PC-3 (cell line): Measurements from ENCODE around the gene ARHGAP26. TPM values are rescaled to one million over a fixed set of nuclear protein-coding genes. Genes with fewer than 3 reads are reported as not detected.

Source experiments
- ATAC-seq: fragments of 200-7000 bp; cut with Tn5 transposase; 2 replicates; pipeline ENCODE4 v1.9.1; 2020; ENCODE audit warnings: mild to moderate bottlenecking, moderate library complexity
- BruUV-seq: library from RNA; stranded (reverse); fragments of 400-500 nt; replicated peaks from 2 replicates; lab custom pipeline; 2021; lab: Mats Ljungman, UMichigan
- CTCF ChIA-PET: fragments of 300-600 bp; sonication (Branson Sonifier 250); formaldehyde crosslinking; loops from one replicate; lab custom pipeline; 2022; ENCODE audit warnings: antibody characterized with exemption; lab: Charles Lee
- POLR2A ChIA-PET: fragments of 300-600 bp; sonication (Branson Sonifier 250); formaldehyde crosslinking; loops from one replicate; lab custom pipeline; 2022; ENCODE audit warnings: antibody characterized with exemption; ENCODE audit not compliant: unreplicated experiment; lab: Charles Lee
- DNase-seq: peaks from one replicate; pipeline ENCODE4 v3.0.0-alpha.2; 2015
- H2AFZ ChIP-seq: fragments of 300-600 bp; sonication (generic); 2 replicates; pipeline ENCODE4 v1.6.0; 2016; ENCODE audit warnings: antibody characterized with exemption, low read length
- H3F3A ChIP-seq: fragments of 300-600 bp; sonication (generic); one replicate; pipeline ENCODE4 v1.6.0; 2017; ENCODE audit warnings: antibody characterized with exemption, low read length, control low read depth, mild to moderate bottlenecking; ENCODE audit not compliant: unreplicated experiment
- H3K27ac ChIP-seq: fragments of 300-600 bp; sonication (generic); 2 replicates; pipeline ENCODE4 v1.5.1; 2016; ENCODE audit warnings: mild to moderate bottlenecking, low read length
- H3K27me3 ChIP-seq: fragments of 300-600 bp; sonication (generic); 2 replicates; pipeline ENCODE4 v1.6.1; 2016; ENCODE audit warnings: low read length, mixed read lengths
- H3K36me3 ChIP-seq: fragments of 300-600 bp; sonication (generic); 2 replicates; pipeline ENCODE4 v1.6.1; 2016; ENCODE audit warnings: low read depth, mixed run types, low read length, mixed read lengths
- H3K4me1 ChIP-seq: fragments of 300-600 bp; sonication (generic); 2 replicates; pipeline ENCODE4 v1.5.1; 2016; ENCODE audit warnings: low read length; ENCODE audit not compliant: insufficient read depth
- H3K4me2 ChIP-seq: fragments of 300-600 bp; sonication (generic); 2 replicates; pipeline ENCODE4 v1.6.0; 2016; ENCODE audit warnings: low read length
- H3K4me3 ChIP-seq: fragments of 300-600 bp; sonication (generic); 2 replicates; pipeline ENCODE4 v1.5.1; 2016; ENCODE audit warnings: mild to moderate bottlenecking, low read length, mixed read lengths
- H3K79me2 ChIP-seq: fragments of 300-600 bp; sonication (generic); 2 replicates; pipeline ENCODE4 v1.6.1; 2017; ENCODE audit warnings: low read length, mixed read lengths
- H3K9ac ChIP-seq: fragments of 300-600 bp; sonication (generic); 2 replicates; pipeline ENCODE4 v1.6.0; 2016; ENCODE audit warnings: mild to moderate bottlenecking, low read length
- H3K9me2 ChIP-seq: fragments of 300-600 bp; sonication (generic); replicated peaks from 2 replicates; pipeline ENCODE4 v1.6.1; 2016; ENCODE audit warnings: mixed run types, low read length, mixed read lengths
- H3K9me3 ChIP-seq: fragments of 300-600 bp; sonication (generic); 2 replicates; pipeline ENCODE4 v1.6.1; 2016; ENCODE audit warnings: low read length, mixed read lengths
- H4K20me1 ChIP-seq: fragments of 300-600 bp; sonication (generic); 2 replicates; pipeline ENCODE4 v1.6.1; 2016; ENCODE audit warnings: low read length, mixed read lengths
- CTCF ChIP-seq: fragments of 300-600 bp; sonication (generic); conservative IDR thresholded peaks from 2 replicates; pipeline ENCODE4 v1.5.1; 2017; ENCODE audit warnings: antibody characterized with exemption, low read depth, mild to moderate bottlenecking, low read length
- EZH2 ChIP-seq: fragments of 300-600 bp; sonication (generic); IDR thresholded peaks from one replicate; pipeline ENCODE4 v1.6.1; 2017; ENCODE audit warnings: antibody characterized with exemption, mild to moderate bottlenecking, low read length; ENCODE audit not compliant: unreplicated experiment
- EZH2phosphoT487 ChIP-seq: fragments of 300-600 bp; sonication (generic); IDR thresholded peaks from 2 replicates; pipeline ENCODE4 v1.6.1; 2018; ENCODE audit warnings: mild to moderate bottlenecking, antibody characterized with exemption, low read length, borderline replicate concordance
- intact Hi-C: fragments of 100-400 bp; cut with micrococcal nuclease; formaldehyde crosslinking; loops from 2 replicates; pipeline ENCODE4 v1.9.0; 2023
- total RNA-seq: library from RNA; depleted of rRNA; stranded (reverse); fragments of >200 nt; gene quantifications from 2 replicates; pipeline ENCODE4 v1.2.3, GENCODE V29; 2014

ARHGAP26 gene
- total RNA-seq, 1 experiment from 2014 or later, result 11.7 TPM

GRCh38 chr5:143248822-143249579, 478.8 kb downstream of the ARHGAP26 start:
- Histone ChIP-seq H3K4me1 (peaks cover 49% of the 10 kb centered on the region), H3K4me3 (no peak overlapping the region), H3K4me2 (peak overlapping the region; percentile 31; the same call in 1 of the 2 replicates), H3K9ac (peak overlapping the region; percentile 19; the same call in 1 of the 2 replicates), H3K79me2 (no peaks in the 10 kb centered on the region), H3K36me3 (no peaks in the 10 kb centered on the region), H3F3A (no peaks in the 10 kb centered on the region), H3K27me3 (no peaks in the 10 kb centered on the region), H3K9me2 (no peaks in the 10 kb centered on the region), H4K20me1 (no peaks in the 10 kb centered on the region), H2AFZ (no peak overlapping the region), H3K9me3 (no peaks in the 10 kb centered on the region), H3K27ac (peak overlapping the region; percentile 74)
- peak; percentile 78 for DNase-seq
- BruUV-seq, result no TSS peak
- ATAC-seq, result peak; percentile 44
- intact Hi-C loops, result no loop called here
- TF ChIP-seq CTCF, result no peak
- TF ChIP-seq EZH2, result no peak
- TF ChIP-seq EZH2phosphoT487, result no peak
- ChIA-PET CTCF (no interaction called here), POLR2A (interaction anchor here (0.6 kb wide), 1 partner anchor 77 kb away, joined by 3 read pairs; no protein-coding TSS in a partner anchor)

GRCh38 chr5:143249851-143250250, 479.7 kb downstream of the ARHGAP26 start:
- H3K4me3 ChIP-seq, result no peak overlapping the region
- TF ChIP-seq CTCF (no peak), EZH2 (no peak), EZH2phosphoT487 (no peak)
- peaks cover 40% of the 10 kb centered on the region for H3K4me1 ChIP-seq
- H3F3A ChIP-seq, result no peaks in the 10 kb centered on the region
- no peaks in the 10 kb centered on the region for H3K9me2 ChIP-seq
- peak; percentile 9 for DNase-seq
- ATAC-seq, result no peak
- H3K27me3 ChIP-seq, result no peaks in the 10 kb centered on the region
- H2AFZ ChIP-seq, result no peak overlapping the region
- no peak overlapping the region for H3K4me2 ChIP-seq
- H4K20me1 ChIP-seq, result no peaks in the 10 kb centered on the region
- ChIA-PET POLR2A (interaction anchor here (0.5 to 0.6 kb wide), 2 partner anchors 28 to 76 kb away, joined by 3 to 5 read pairs; no protein-coding TSS in a partner anchor), CTCF (no interaction called here)
- H3K36me3 ChIP-seq, result no peaks in the 10 kb centered on the region
- no peak overlapping the region for H3K9ac ChIP-seq
- H3K79me2 ChIP-seq, result no peaks in the 10 kb centered on the region
- BruUV-seq, result no TSS peak
- H3K9me3 ChIP-seq, result no peaks in the 10 kb centered on the region
- intact Hi-C loops, result no loop called here
- peak overlapping the region; percentile 74 for H3K27ac ChIP-seq

- Histone ChIP-seq H3K4me1 (peaks cover 28% of the 10 kb centered on the region), H3K9ac (no peak overlapping the region), H3K9me3 (no peaks in the 10 kb centered on the region), H4K20me1 (no peaks in the 10 kb centered on the region), H3K36me3 (no peaks in the 10 kb centered on the region), H3K27ac (no peak overlapping the region), H3K27me3 (no peaks in the 10 kb centered on the region), H3K79me2 (no peaks in the 10 kb centered on the region), H3F3A (no peaks in the 10 kb centered on the region), H3K4me3 (no peak overlapping the region), H2AFZ (no peak overlapping the region), H3K4me2 (no peak overlapping the region), H3K9me2 (no peaks in the 10 kb centered on the region)
- BruUV-seq, result no TSS peak
- TF ChIP-seq EZH2phosphoT487 (no peak), EZH2 (no peak), CTCF (no peak)
- DNase-seq (no peak), ATAC-seq (no peak)
- ChIA-PET POLR2A (no interaction called here), CTCF (no interaction called here)
- intact Hi-C loops, result no loop called here
These were observed 481.0 kb downstream of the ARHGAP26 start for GRCh38 chr5:143251190-143251589.
